ENCODE results near the gene KCNH1. TPM values are rescaled to one million over a fixed set of nuclear protein-coding genes. Genes with fewer than 3 reads are reported as not detected.

The KCNH1 gene
- total RNA-seq, 1 experiment from 2014 or later, result not detected

- no peak for TF ChIP-seq EZH2 (IDR thresholded peaks at IDR 0.05; ENCODE audit: borderline replicate concordance, low read depth, low read length, poor library complexity, severe bottlenecking)
- no peak for TF ChIP-seq CTCF (conservative IDR thresholded peaks at IDR 0.05; ENCODE audit: low read depth, low read length)
- POLR2A ChIA-PET (ENCODE audit: low non-redundant PET), result no interaction called here
- intact Hi-C loops (cut with micrococcal nuclease; ENCODE audit: unreplicated experiment), result no loop called here
- Histone ChIP-seq H3K27ac (ENCODE audit: low read depth, low read length, poor library complexity, severe bottlenecking) (no peak overlapping the region), H3K4me3 (ENCODE audit: low read depth, low read length, poor library complexity, severe bottlenecking) (no peak overlapping the region), H3K4me1 (ENCODE audit: insufficient read depth, low read length, poor library complexity, severe bottlenecking) (no peaks in the 10 kb centered on the region), H3K9me3 (ENCODE audit: low read depth, low read length, poor library complexity, severe bottlenecking) (no peaks in the 10 kb centered on the region), H3K36me3 (ENCODE audit: insufficient read depth, low read length, poor library complexity, severe bottlenecking) (no peaks in the 10 kb centered on the region), H3K27me3 (replicated peaks; ENCODE audit: insufficient read depth, low read depth, low read length, poor library complexity) (peaks cover 7% of the 10 kb centered on the region)
- no TSS peak for BruUV-seq (replicated peaks)
- CTCF ChIA-PET, result no interaction called here
- no peak for DNase-seq (ENCODE audit: low spot score)
These were observed 502.5 kb downstream of the KCNH1 start for GRCh38 chr1:210631399-210631798.

- BruUV-seq (replicated peaks), result no TSS peak
- intact Hi-C loops (cut with micrococcal nuclease; ENCODE audit: unreplicated experiment), result no loop called here
- no peak for DNase-seq (ENCODE audit: low spot score)
- ChIA-PET CTCF (no interaction called here), POLR2A (ENCODE audit: low non-redundant PET) (no interaction called here)
- H3K4me1 ChIP-seq (ENCODE audit: insufficient read depth, low read length, poor library complexity, severe bottlenecking), result no peaks in the 10 kb centered on the region
- H3K27me3 ChIP-seq (replicated peaks; ENCODE audit: insufficient read depth, low read depth, low read length, poor library complexity), result peaks cover 9% of the 10 kb centered on the region
- no peak overlapping the region for H3K4me3 ChIP-seq (ENCODE audit: low read depth, low read length, poor library complexity, severe bottlenecking)
- no peaks in the 10 kb centered on the region for H3K9me3 ChIP-seq (ENCODE audit: low read depth, low read length, poor library complexity, severe bottlenecking)
- no peak for TF ChIP-seq CTCF (conservative IDR thresholded peaks at IDR 0.05; ENCODE audit: low read depth, low read length)
- no peak for TF ChIP-seq EZH2 (IDR thresholded peaks at IDR 0.05; ENCODE audit: borderline replicate concordance, low read depth, low read length, poor library complexity, severe bottlenecking)
- no peak overlapping the region for H3K27ac ChIP-seq (ENCODE audit: low read depth, low read length, poor library complexity, severe bottlenecking)
- no peaks in the 10 kb centered on the region for H3K36me3 ChIP-seq (ENCODE audit: insufficient read depth, low read length, poor library complexity, severe bottlenecking)
These were observed 504.7 kb downstream of the KCNH1 start for GRCh38 chr1:210629276-210629675.

GRCh38 chr1:210627755-210628154 is 506.2 kb downstream of the KCNH1 start:
- TF ChIP-seq EZH2 (IDR thresholded peaks at IDR 0.05; ENCODE audit: borderline replicate concordance, low read depth, low read length, poor library complexity, severe bottlenecking) (no peak), CTCF (conservative IDR thresholded peaks at IDR 0.05; ENCODE audit: low read depth, low read length) (no peak)
- BruUV-seq (replicated peaks), result no TSS peak
- Histone ChIP-seq H3K9me3 (ENCODE audit: low read depth, low read length, poor library complexity, severe bottlenecking) (no peaks in the 10 kb centered on the region), H3K27ac (ENCODE audit: low read depth, low read length, poor library complexity, severe bottlenecking) (no peak overlapping the region), H3K36me3 (ENCODE audit: insufficient read depth, low read length, poor library complexity, severe bottlenecking) (no peaks in the 10 kb centered on the region), H3K27me3 (replicated peaks; ENCODE audit: insufficient read depth, low read depth, low read length, poor library complexity) (peaks cover 9% of the 10 kb centered on the region), H3K4me1 (ENCODE audit: insufficient read depth, low read length, poor library complexity, severe bottlenecking) (no peaks in the 10 kb centered on the region), H3K4me3 (ENCODE audit: low read depth, low read length, poor library complexity, severe bottlenecking) (no peak overlapping the region)
- intact Hi-C loops (cut with micrococcal nuclease; ENCODE audit: unreplicated experiment), result no loop called here
- no peak for DNase-seq (ENCODE audit: low spot score)
- POLR2A ChIA-PET (ENCODE audit: low non-redundant PET), result no interaction called here
- CTCF ChIA-PET, result no interaction called here

Other genes with a start within 250 kb of the KCNH1 start
- gene RCOR3, start 125.2 kb upstream of the KCNH1 start, total RNA-seq (2021), result 39.0 and 39.6 TPM in 2 replicates
- gene TRAF5, start 192.7 kb upstream of the KCNH1 start, total RNA-seq (2021), result 7.1 and 8.7 TPM in 2 replicates

Measured in A673 (cell line).